SK-N-SH (cell line): Measurements from ENCODE around the gene KLHDC8B. TPM values are rescaled to one million over a fixed set of nuclear protein-coding genes. Genes with fewer than 3 reads are reported as not detected.
A peak's percentile ranks its signal among the peaks of the same experiment; 100 is the strongest.

ENCODE experiments used
- CTCF ChIA-PET: fragments of 300-600, 350-600 bp; formaldehyde crosslinking; extraction: SDS; loops from one replicate; lab custom pipeline; 2021; lab: Yijun Ruan, JAX
- POLR2A ChIA-PET: fragments of 350-600 bp; sonication (Branson Sonifier 250); formaldehyde crosslinking; extraction: SDS; loops from one replicate; lab custom pipeline; 2020; ENCODE audit warnings: antibody characterized with exemption, inconsistent platforms; lab: Yijun Ruan, JAX
- DNase-seq: peaks from one replicate; pipeline ENCODE4 v3.0.0; 2012
- H2AFZ ChIP-seq: fragments of 200-600 bp; sonication (generic); 2 replicates; pipeline ENCODE4 v1.8.1; 2016; ENCODE audit warnings: antibody characterized with exemption, mild to moderate bottlenecking, low read depth
- H3F3A ChIP-seq: fragments of 200-600 bp; sonication (generic); replicated peaks from 2 replicates; pipeline ENCODE3; 2016; ENCODE audit warnings: antibody characterized with exemption, mild to moderate bottlenecking; ENCODE audit not compliant: insufficient read depth
- H3K27ac ChIP-seq, 2 experiments: fragments of 200-500 bp in 1 of 2; fragments of 200-600 bp in 1 of 2; sonication (Bioruptor generic) in 1 of 2; sonication (generic), shearing (Covaris generic) in 1 of 2; 2 replicates each; pipeline versions ENCODE4 v1.5.1 to v1.6.1; 2014 to 2016; ENCODE audit warnings: low read depth in 2 of 2, inconsistent platforms in 1 of 2, low read length in 1 of 2, mild to moderate bottlenecking in 1 of 2, mixed read lengths in 1 of 2
- H3K27me3 ChIP-seq: fragments of 200-600 bp; sonication (generic), shearing (Covaris generic); 2 replicates; pipeline ENCODE4 v1.6.1; 2016; ENCODE audit warnings: mixed run types; ENCODE audit not compliant: insufficient read depth
- H3K36me3 ChIP-seq, 2 experiments: fragments of 200-500 bp in 1 of 2; fragments of 200-600 bp in 1 of 2; sonication (Bioruptor generic) in 1 of 2; sonication (generic) in 1 of 2; replicated peaks in 1 of 2; 2 replicates each; pipeline versions ENCODE3 to v1.5.1; 2014 to 2016; ENCODE audit warnings: low read length in 1 of 2, mild to moderate bottlenecking in 1 of 2; ENCODE audit not compliant: insufficient read depth in 2 of 2, control insufficient read depth in 1 of 2
- H3K4me1 ChIP-seq, 2 experiments: fragments of 200-500 bp in 1 of 2; fragments of 200-600 bp in 1 of 2; sonication (Bioruptor generic) in 1 of 2; sonication (generic), shearing (Covaris generic) in 1 of 2; 2 replicates each; pipeline versions ENCODE4 v1.5.1 to v1.6.1; 2014 to 2016; ENCODE audit warnings: low read depth in 1 of 2, low read length in 1 of 2, mixed run types in 1 of 2; ENCODE audit not compliant: insufficient read depth in 2 of 2, control insufficient read depth in 1 of 2
- H3K4me2 ChIP-seq: fragments of 200-600 bp; sonication (generic), shearing (Covaris generic); 2 replicates; pipeline ENCODE4 v1.6.1; 2017; ENCODE audit warnings: mixed run types
- H3K4me3 ChIP-seq, 2 experiments: fragments of 200-500 bp in 1 of 2; fragments of 200-600 bp in 1 of 2; sonication (Bioruptor generic) in 1 of 2; sonication (generic), shearing (Covaris generic) in 1 of 2; 2 replicates each; pipeline versions ENCODE4 v1.5.1 to v1.8.1; 2014 to 2016; ENCODE audit warnings: low read depth in 2 of 2, inconsistent platforms in 1 of 2, low read length in 1 of 2, mild to moderate bottlenecking in 1 of 2, mixed read lengths in 1 of 2, moderate library complexity in 1 of 2
- H3K79me2 ChIP-seq: fragments of 200-600 bp; sonication (generic); 2 replicates; pipeline ENCODE4 v1.8.1; 2017; ENCODE audit warnings: mild to moderate bottlenecking; ENCODE audit not compliant: insufficient read depth
- H3K9ac ChIP-seq: fragments of 200-600 bp; sonication (generic); 2 replicates; pipeline ENCODE4 v1.6.1; 2017; ENCODE audit warnings: mixed run types
- H3K9me2 ChIP-seq: fragments of 200-600 bp; sonication (generic); 2 replicates; pipeline ENCODE4 v1.6.1; 2017; ENCODE audit warnings: mixed run types
- H3K9me3 ChIP-seq: fragments of 200-600 bp; sonication (generic); 2 replicates; pipeline ENCODE4 v1.6.1; 2017; ENCODE audit warnings: mixed run types, mild to moderate bottlenecking, moderate library complexity
- H4K20me1 ChIP-seq: fragments of 200-600 bp; sonication (generic); 2 replicates; pipeline ENCODE4 v1.6.1; 2017; ENCODE audit warnings: mild to moderate bottlenecking, mixed run types; ENCODE audit not compliant: insufficient read depth
- CTCF ChIP-seq: fragments of 200-600 bp; sonication (generic); IDR thresholded peaks from 2 replicates; pipeline ENCODE4 v1.6.1; 2017; ENCODE audit warnings: antibody characterized with exemption, mild to moderate bottlenecking, moderate library complexity
- ELF1 ChIP-seq: IDR thresholded peaks from 2 replicates; pipeline ENCODE4 v1.4.0; 2012
- EP300 ChIP-seq, 2 experiments: IDR thresholded peaks; 2 replicates each; pipeline versions ENCODE4 v1.4.0 to v1.6.1; 2012; ENCODE audit warnings: borderline replicate concordance in 1 of 2, low read depth in 1 of 2, low read length in 1 of 2
- FOXJ3 ChIP-seq: sonication (generic); formaldehyde crosslinking; IDR thresholded peaks from 2 replicates; pipeline ENCODE4 v1.5.1; 2020; ENCODE audit warnings: mild to moderate bottlenecking, missing genetic modification reagents
- IRF3 ChIP-seq: fragments of 150-350 bp; IDR thresholded peaks from 2 replicates; pipeline ENCODE4 v1.6.1; 2016; ENCODE audit warnings: mild to moderate bottlenecking, low read depth, low read length
- MAX ChIP-seq: IDR thresholded peaks from 2 replicates; pipeline ENCODE4 v1.4.0; 2012; ENCODE audit warnings: low read depth
- MEF2A ChIP-seq: IDR thresholded peaks from 2 replicates; pipeline ENCODE4 v1.4.0; 2012; ENCODE audit warnings: low read depth, borderline replicate concordance
- MXI1 ChIP-seq: IDR thresholded peaks from 2 replicates; pipeline ENCODE4 v1.6.1; 2012; ENCODE audit warnings: mild to moderate bottlenecking, low read depth, low read length, improper control_type of control experiment
- RAD21 ChIP-seq: IDR thresholded peaks from 2 replicates; pipeline ENCODE4 v1.6.1; 2012; ENCODE audit warnings: mild to moderate bottlenecking, low read length
- REST ChIP-seq: IDR thresholded peaks from 2 replicates; pipeline ENCODE4 v1.6.1; 2012; ENCODE audit warnings: mild to moderate bottlenecking, low read depth, low read length, moderate library complexity
- TCF12 ChIP-seq: IDR thresholded peaks from 2 replicates; pipeline ENCODE4 v1.4.0; 2012
- TEAD4 ChIP-seq: IDR thresholded peaks from 2 replicates; pipeline ENCODE4 v1.4.0; 2012; ENCODE audit warnings: mild to moderate bottlenecking, borderline replicate concordance; ENCODE audit not compliant: insufficient read depth
- USF1 ChIP-seq: IDR thresholded peaks from 2 replicates; pipeline ENCODE4 v1.4.0; 2012; ENCODE audit warnings: low read depth, borderline replicate concordance
- USF2 ChIP-seq: fragments of 150-350 bp; IDR thresholded peaks from 2 replicates; pipeline ENCODE4 v1.6.1; 2017; ENCODE audit warnings: antibody characterized with exemption, low read length, low read depth, borderline replicate concordance
- WGBS: methylation state at CpG from one replicate; pipeline ENCODE4 v1.1.6; 2017; ENCODE audit warnings: low lambda C conversion rate; 5-methylcytosine and 5-hydroxymethylcytosine counted together
- polyA plus RNA-seq, 3 experiments: library from polyadenylated mRNA; depleted of rRNA; stranded (reverse); fragments of >200 nt; gene quantifications; 2 replicates each; pipeline ENCODE4 v1.2.3, GENCODE V29; 2012

Gene KLHDC8B
- polyA plus RNA-seq, 1 of the 3 experiments (the other 2 are of a cell fraction): 35.3 TPM

- no peak overlapping the region for H3K4me2 ChIP-seq
- H2AFZ ChIP-seq: no peak overlapping the region
- ChIA-PET POLR2A (no interaction called here), CTCF (no interaction called here)
- H3K36me3 ChIP-seq: peaks cover 19 to 58% of the 10 kb centered on the region in 2 experiments
- peaks cover 12% of the 10 kb centered on the region for H3K79me2 ChIP-seq
- no peaks in the 10 kb centered on the region for H4K20me1 ChIP-seq
- no peak overlapping the region for H3K27ac ChIP-seq
- H3K9me2 ChIP-seq: no peaks in the 10 kb centered on the region
- H3K4me3 ChIP-seq: no peak overlapping the region
- H3K4me1 ChIP-seq: peaks cover 3 to 15% of the 10 kb centered on the region in 2 experiments; a peak in 2 of 4 replicates
- WGBS: no CpG with 5 or more reads among the region's 7 CpGs
- DNase-seq: no peak
- peaks cover 35% of the 10 kb centered on the region for H3F3A ChIP-seq
- no peaks in the 10 kb centered on the region for H3K9me3 ChIP-seq
- no peaks in the 10 kb centered on the region for H3K27me3 ChIP-seq
- no peak overlapping the region for H3K9ac ChIP-seq
- TF ChIP-seq TCF12 (no peak), ELF1 (no peak), MXI1 (no peak), TEAD4 (no peak), IRF3 (no peak), CTCF (no peak), FOXJ3 (CRISPR knock-in tag) (no peak), USF1 (no peak)
- TF ChIP-seq, all 33 proteins: peak for 0
These were observed 47.2 kb upstream of the KLHDC8B start for GRCh38 chr3:49124203-49124602.

- Histone ChIP-seq H3K79me2 (peaks cover 12% of the 10 kb centered on the region; the same call in 1 of the 2 replicates), H3K36me3 (peaks cover 19 to 66% of the 10 kb centered on the region in 2 experiments), H3K4me1 (peaks cover 0 to 6% of the 10 kb centered on the region in 2 experiments; a peak in 1 of 4 replicates), H3K9me2 (no peaks in the 10 kb centered on the region), H2AFZ (no peak overlapping the region), H3K4me3 (no peak overlapping the region), H4K20me1 (no peaks in the 10 kb centered on the region), H3K4me2 (no peak overlapping the region), H3K27ac (no peak overlapping the region), H3F3A (peaks cover 26% of the 10 kb centered on the region), H3K9ac (no peak overlapping the region), H3K9me3 (no peaks in the 10 kb centered on the region), H3K27me3 (no peaks in the 10 kb centered on the region)
- POLR2A ChIA-PET: no interaction called here
- no peak for DNase-seq
- TF ChIP-seq REST (no peak), MEF2A (no peak), MAX (no peak), CTCF (peak; percentile 25), EP300 (IDR thresholded peaks at IDR 0.05; ENCODE audit: borderline replicate concordance in 1 of 2, low read depth in 1 of 2, low read length in 1 of 2) (no peak), RAD21 (peak; percentile 14; the same call in 1 of the 2 replicates), USF2 (no peak)
- 77% methylated on average over 8 of the region's 14 CpGs for WGBS
- CTCF ChIA-PET: no interaction called here
These were observed 46.3 kb upstream of the KLHDC8B start for GRCh38 chr3:49124991-49125670.
